Colonic mucosa (tissue), 4 donors: ENCODE data around the gene SPINT2. TPM values are rescaled to one million over a fixed set of nuclear protein-coding genes. Genes with fewer than 3 reads are reported as not detected.

Experiments used
- DNase-seq: peaks from one replicate; pipeline ENCODE4 v3.0.0-alpha.2; 2020
- H3K27ac ChIP-seq: fragments of 200-600 bp; one replicate; pipeline ENCODE4 v1.8.0; 2021
- H3K27me3 ChIP-seq: fragments of 200-600 bp; one replicate; pipeline ENCODE4 v1.8.0; 2021
- H3K36me3 ChIP-seq: fragments of 200-600 bp; one replicate; pipeline ENCODE4 v1.8.0; 2021
- H3K4me1 ChIP-seq: fragments of 200-600 bp; one replicate; pipeline ENCODE4 v1.8.0; 2021; ENCODE audit warnings: mild to moderate bottlenecking
- H3K4me3 ChIP-seq: fragments of 200-600 bp; one replicate; pipeline ENCODE4 v1.8.0; 2021
- H3K9ac ChIP-seq, 2 donors: one replicate each; pipeline ENCODE4 v1.7.0; 2013; ENCODE audit warnings: control low read depth in 2 of 2, low read depth in 2 of 2, low read length in 2 of 2
- H3K9me3 ChIP-seq: fragments of 200-600 bp; one replicate; pipeline ENCODE4 v1.8.0; 2021
- CTCF ChIP-seq: fragments of 200-600 bp; IDR thresholded peaks from one replicate; pipeline ENCODE4 v1.8.0; 2022; ENCODE audit warnings: antibody characterized with exemption, mild to moderate bottlenecking
- intact Hi-C: fragments of 100-400 bp; cut with DNase I; formaldehyde crosslinking; loops from one replicate; pipeline ENCODE4 v1.14.1; 2022
- total RNA-seq, 2 donors: library from RNA; stranded (reverse); fragmentation: NEBNext Ultra II Directional in 1 of 2; extraction: Animal tissue kit (Norgen Biotek cat#: 25700) in 1 of 2; gene quantifications; one replicate each; pipeline ENCODE4 v1.2.1, GENCODE V29; 2021
- donor health status: healthy.
- donor health status: DM: no; HTN: no; CAD: no.
- donor health status: DM: no; HTN: no; CAD: no.

Gene SPINT2
- total RNA-seq, 2 donors from 2014 or later: 790 to 935 TPM

GRCh38 chr19:38278751-38279150, 14.4 kb downstream of the SPINT2 start:
- Histone ChIP-seq H3K36me3 (no peaks in the 10 kb centered on the region), H3K27me3 (no peaks in the 10 kb centered on the region), H3K27ac (no peak overlapping the region), H3K4me3 (no peak overlapping the region), H3K9ac (no peak overlapping the region), H3K9me3 (no peaks in the 10 kb centered on the region), H3K4me1 (no peaks in the 10 kb centered on the region)
- DNase-seq: no peak
- intact Hi-C loops: no loop called here
- TF ChIP-seq CTCF: no peak

GRCh38 chr19:38280030-38280921, 15.9 kb downstream of the SPINT2 start:
- no peak overlapping the region for H3K9ac ChIP-seq
- intact Hi-C loops: no loop called here
- H3K27me3 ChIP-seq: no peaks in the 10 kb centered on the region
- no peaks in the 10 kb centered on the region for H3K36me3 ChIP-seq
- no peak for DNase-seq
- no peak overlapping the region for H3K27ac ChIP-seq
- no peak for TF ChIP-seq CTCF
- no peaks in the 10 kb centered on the region for H3K9me3 ChIP-seq
- H3K4me1 ChIP-seq: no peaks in the 10 kb centered on the region
- H3K4me3 ChIP-seq: no peak overlapping the region

- H3K27me3 ChIP-seq: no peaks in the 10 kb centered on the region
- H3K27ac ChIP-seq: no peak overlapping the region
- intact Hi-C loops: no loop called here
- H3K9ac ChIP-seq: no peak overlapping the region
- H3K9me3 ChIP-seq: no peaks in the 10 kb centered on the region
- H3K4me3 ChIP-seq: no peak overlapping the region
- no peaks in the 10 kb centered on the region for H3K4me1 ChIP-seq
- peaks cover 4% of the 10 kb centered on the region for H3K36me3 ChIP-seq
- DNase-seq: no peak
- no peak for TF ChIP-seq CTCF
Measured at GRCh38 chr19:38281811-38282566, 17.6 kb downstream of the SPINT2 start.

GRCh38 chr19:38283271-38283670, 18.9 kb downstream of the SPINT2 start:
- H3K36me3 ChIP-seq: peaks cover 4% of the 10 kb centered on the region
- H3K27ac ChIP-seq: no peak overlapping the region
- no peak overlapping the region for H3K4me3 ChIP-seq
- no peaks in the 10 kb centered on the region for H3K9me3 ChIP-seq
- H3K4me1 ChIP-seq: no peaks in the 10 kb centered on the region
- intact Hi-C loops: no loop called here
- TF ChIP-seq CTCF: no peak
- DNase-seq: no peak
- no peak overlapping the region for H3K9ac ChIP-seq
- no peaks in the 10 kb centered on the region for H3K27me3 ChIP-seq

- intact Hi-C loops: no loop called here
- Histone ChIP-seq H3K9ac (no peak overlapping the region), H3K9me3 (no peaks in the 10 kb centered on the region), H3K36me3 (peaks cover 4% of the 10 kb centered on the region), H3K27me3 (no peaks in the 10 kb centered on the region), H3K4me3 (no peak overlapping the region), H3K27ac (no peak overlapping the region), H3K4me1 (no peaks in the 10 kb centered on the region)
- TF ChIP-seq CTCF: no peak
- DNase-seq: no peak
Measured at GRCh38 chr19:38284422-38284821, 20.0 kb downstream of the SPINT2 start.
